IPS-NIHi7 (cell line): ENCODE data around the gene LGALS4.
"Not testable (repeated sequence)": the region's sequence is repeated elsewhere in the genome, so short reads cannot be mapped to it uniquely, and the experiment has no call there.

Experiments used
- DNase-seq: peaks from one replicate; pipeline ENCODE4 v3.0.0; 2012; ENCODE audit warnings: mixed read lengths; ENCODE audit errors: extremely low spot score

LGALS4 gene

DNA sequence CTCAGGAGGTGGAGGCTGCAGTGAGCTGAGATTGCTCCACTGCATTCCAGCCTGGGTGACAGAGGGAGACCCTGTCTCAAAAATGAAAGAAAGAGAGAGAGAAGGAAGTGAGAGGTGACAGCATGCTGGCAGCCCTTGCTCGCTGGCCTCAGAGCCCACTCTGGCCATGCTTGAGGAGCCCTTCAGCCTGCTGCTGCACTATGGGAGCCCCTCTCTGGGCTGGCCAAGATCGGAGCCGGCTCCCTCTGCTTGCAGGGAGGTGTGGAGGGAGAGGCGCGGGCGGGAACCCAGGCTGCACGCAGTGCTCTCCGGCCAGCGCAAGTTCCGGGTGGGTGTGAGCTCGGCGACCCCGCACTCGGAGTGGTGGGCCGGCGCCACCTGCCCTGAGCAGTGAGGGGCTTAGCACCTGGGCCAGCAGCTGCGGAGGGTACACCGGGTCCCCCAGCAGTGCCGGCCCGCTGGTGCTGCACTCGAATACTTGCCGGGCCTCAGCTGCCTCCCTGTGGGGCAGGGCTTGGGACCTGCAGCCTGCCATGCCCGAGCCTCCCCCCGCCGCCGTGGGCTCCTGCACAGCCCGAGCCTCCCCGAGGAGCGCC lies 8.6 kb upstream of the LGALS4 start:
- not testable (repeated sequence) for DNase-seq

- DNase-seq = peak; percentile 40
Observed at GRCh38 chr19:38819231-38819920, 6.6 kb upstream of the LGALS4 start.

- no peak for DNase-seq
Observed at GRCh38 chr19:38817081-38817480, 4.3 kb upstream of the LGALS4 start.

DNA sequence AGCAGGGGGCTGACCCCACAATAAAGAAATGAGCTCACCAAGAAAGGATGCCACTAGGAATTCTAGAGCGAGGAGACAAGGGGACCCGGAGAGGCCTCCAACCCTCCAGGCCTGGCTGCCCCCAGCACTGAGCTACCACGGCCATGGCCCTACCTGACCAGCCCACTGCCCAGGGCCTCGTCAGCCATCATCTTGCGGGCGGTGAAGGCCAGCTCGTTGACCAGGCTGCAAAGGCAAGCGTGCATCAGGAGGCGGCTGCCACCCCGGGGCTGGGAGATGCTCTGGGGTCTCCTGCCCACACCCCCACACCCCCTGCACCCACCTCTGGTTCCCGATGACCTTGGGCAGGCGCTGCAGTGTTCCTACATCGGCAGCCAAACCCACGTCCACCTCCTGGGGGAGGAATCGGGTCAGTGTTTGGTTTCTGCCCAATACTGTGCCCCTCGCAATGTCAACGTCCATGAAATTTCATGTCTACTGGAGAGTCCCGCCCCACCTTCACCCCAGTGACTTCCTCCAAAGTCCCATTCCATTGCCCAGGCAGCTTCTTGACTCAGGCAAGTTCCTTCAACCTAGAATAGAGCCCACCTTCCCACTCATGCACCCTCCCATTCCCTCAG lies 3.5 kb upstream of the LGALS4 start:
- no peak for DNase-seq

- peak; percentile 54 for DNase-seq
Observed at GRCh38 chr19:38815059-38816001, 2.6 kb upstream of the LGALS4 start.

DNA sequence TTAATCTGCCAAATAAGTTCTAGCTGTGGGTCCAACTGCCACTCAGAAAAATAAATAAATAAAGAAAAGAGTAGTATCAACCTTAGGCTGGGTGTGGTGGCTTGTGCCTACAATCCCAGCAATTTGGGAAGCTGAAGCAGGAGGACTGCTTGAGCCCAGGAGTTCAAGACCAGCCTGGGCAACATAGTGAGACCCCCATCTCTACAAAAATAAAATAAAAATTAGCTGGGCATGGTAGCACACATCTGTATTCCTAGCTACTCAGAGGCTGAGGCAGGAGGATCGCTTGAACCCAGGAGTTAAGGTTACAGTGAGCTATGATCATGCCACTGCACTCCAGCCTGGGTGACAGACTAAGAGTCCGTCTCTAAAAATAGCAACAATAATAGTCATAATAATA lies 1.2 kb upstream of the LGALS4 start:
- DNase-seq = not testable (repeated sequence)

- DNase-seq = no peak
Observed at GRCh38 chr19:38813323-38813722, 578 bp upstream of the LGALS4 start.

DNA sequence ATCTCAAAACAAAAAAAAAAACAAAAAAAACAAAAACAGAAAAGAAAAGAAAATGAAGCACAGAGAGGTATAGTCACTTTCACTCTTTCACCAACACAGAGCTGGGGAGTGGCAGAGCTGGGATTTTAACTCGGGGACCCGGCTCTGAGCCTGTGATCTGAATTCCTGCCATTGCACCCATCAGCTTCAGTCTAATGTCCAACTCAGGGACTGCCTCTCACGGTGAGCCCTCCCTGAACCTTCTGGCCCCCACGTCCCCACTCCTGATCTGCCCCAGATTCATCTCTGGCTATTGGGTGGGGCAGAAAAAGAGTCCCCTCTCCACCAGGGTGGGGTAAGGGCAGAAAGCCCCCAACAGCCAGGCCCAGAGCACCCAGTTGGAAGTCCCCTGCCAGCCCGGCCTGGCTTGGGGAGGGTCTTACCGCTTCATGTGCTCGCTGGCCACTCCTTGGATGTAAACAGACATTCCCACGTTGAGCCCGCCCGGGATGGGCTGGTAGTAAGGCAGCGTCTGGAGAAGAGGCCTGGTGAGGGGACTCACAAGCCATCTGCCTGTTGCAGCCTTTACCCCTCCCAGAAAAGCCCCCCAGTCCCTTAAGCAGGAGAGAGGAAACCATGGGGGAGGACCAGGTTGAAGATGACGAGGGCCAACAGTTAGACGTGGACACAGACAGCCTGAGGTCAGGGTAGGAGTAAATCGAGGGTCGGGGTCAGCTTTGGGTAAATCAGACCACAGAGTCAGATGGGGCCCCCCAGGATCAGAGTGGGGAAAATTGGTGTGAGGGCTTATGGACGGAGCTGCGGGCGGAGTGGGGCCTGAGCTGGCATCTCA lies 520 bp downstream of the LGALS4 start:
- no peak for DNase-seq

- no peak for DNase-seq
Observed at GRCh38 chr19:38809592-38810252, 3.0 kb downstream of the LGALS4 start.

DNA sequence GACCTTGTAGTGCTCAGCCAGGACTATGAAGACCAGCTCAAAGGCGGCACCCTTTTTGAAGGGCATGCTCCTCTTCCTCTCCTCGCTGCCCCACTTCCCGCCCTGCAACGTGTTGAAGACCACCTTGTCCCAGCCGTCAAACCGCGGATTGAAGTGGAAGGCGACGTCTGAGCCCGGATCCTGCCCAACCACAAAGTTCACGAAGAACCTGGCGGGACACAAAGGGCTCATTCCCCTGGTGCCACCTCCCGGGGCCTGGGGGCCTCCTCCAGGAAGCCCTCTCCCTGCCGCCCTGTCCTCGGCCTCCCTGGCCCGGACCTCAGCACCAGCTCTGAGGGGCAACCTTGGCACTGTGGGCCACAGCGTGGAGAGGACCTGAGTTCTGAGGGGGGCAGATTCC lies 4.0 kb downstream of the LGALS4 start:
- DNase-seq = no peak

- not testable (repeated sequence) for DNase-seq
Observed at GRCh38 chr19:38807374-38808098, 5.2 kb downstream of the LGALS4 start.

DNA sequence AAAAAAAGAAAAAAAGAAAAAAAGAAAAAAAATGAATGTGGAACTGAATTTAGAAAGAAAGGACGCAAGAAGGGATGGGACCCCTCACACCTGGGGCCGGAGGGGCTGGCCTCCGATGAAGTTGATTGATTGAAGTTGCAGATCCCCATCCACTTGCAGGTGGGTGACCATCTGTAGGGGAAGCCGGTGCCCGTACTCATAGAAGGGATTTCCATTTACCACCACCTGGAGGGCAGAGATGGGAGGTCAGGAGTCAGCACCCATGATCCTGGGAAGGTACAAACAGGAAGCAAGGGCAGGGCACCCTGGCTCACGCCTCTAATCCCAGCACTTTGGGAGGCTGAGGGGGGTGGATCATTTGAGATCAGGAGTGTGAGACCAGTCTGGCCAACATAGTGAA lies 6.4 kb downstream of the LGALS4 start:
- no peak for DNase-seq

GRCh38 chr19:38805180-38805579 lies 7.6 kb downstream of the LGALS4 start:
- no peak for DNase-seq

GRCh38 chr19:38803543-38803942 lies 9.2 kb downstream of the LGALS4 start:
- no peak for DNase-seq

GRCh38 chr19:38801359-38802095 lies 11.2 kb downstream of the LGALS4 start:
- no peak for DNase-seq

GRCh38 chr19:38800577-38801347 lies 12.0 kb downstream of the LGALS4 start:
- no peak for DNase-seq

GRCh38 chr19:38799104-38799503 lies 13.6 kb downstream of the LGALS4 start:
- no peak for DNase-seq

DNA sequence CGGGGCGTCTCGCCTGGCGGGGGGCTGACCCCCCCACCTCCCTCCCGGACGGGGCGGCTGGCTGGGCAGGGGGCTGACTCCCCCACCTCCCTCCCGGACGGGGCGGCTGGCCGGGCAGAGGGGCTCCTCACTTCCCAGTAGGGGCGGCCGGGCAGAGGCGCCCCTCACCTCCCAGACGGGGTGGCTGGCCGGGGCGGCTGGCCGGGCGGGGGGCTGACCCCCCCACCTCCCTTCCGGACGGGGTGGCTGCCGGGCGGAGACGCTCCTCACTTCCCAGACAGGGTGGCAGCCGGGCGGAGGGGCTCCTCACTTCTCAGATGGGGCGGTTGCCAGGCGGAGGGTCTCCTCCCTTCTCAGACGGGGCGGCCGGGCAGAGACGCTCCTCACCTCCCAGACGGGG lies 15.0 kb downstream of the LGALS4 start:
- not testable (repeated sequence) for DNase-seq
